SIG-M5 (cell line): ENCODE measurements around the gene ATXN1.
"Not testable (repeated sequence)": the region's sequence is repeated elsewhere in the genome, so short reads cannot be mapped to it uniquely, and the experiment has no call there.

Source experiments
- DNase-seq: peaks from one replicate; lab custom pipeline; 2025; lab: John Stamatoyannopoulos, UW

The ATXN1 gene

GRCh38 chr6:16760516-16761470, at the start of gene ATXN1:
Gene ATXN1 (minus strand): TSS chr6:16761460.
- DNase-seq, result no peak

GRCh38 chr6:16810411-16810810, 49.2 kb upstream of the ATXN1 start:
- no peak for DNase-seq

- DNase-seq, result no peak
These were observed 48.6 kb upstream of the ATXN1 start for GRCh38 chr6:16809753-16810358.

GRCh38 chr6:16807956-16808355, 46.7 kb upstream of the ATXN1 start:
- no peak for DNase-seq

GRCh38 chr6:16806363-16806762, 45.1 kb upstream of the ATXN1 start:
- DNase-seq, result no peak

- DNase-seq, result no peak
These were observed 44.1 kb upstream of the ATXN1 start for GRCh38 chr6:16805243-16805950.

GRCh38 chr6:16804546-16805242, 43.4 kb upstream of the ATXN1 start:
- no peak for DNase-seq

GRCh38 chr6:16803294-16804200, 42.3 kb upstream of the ATXN1 start:
- DNase-seq, result no peak

- no peak for DNase-seq
These were observed 40.8 kb upstream of the ATXN1 start for GRCh38 chr6:16802071-16802470.

- DNase-seq, result peak; percentile 58
These were observed 39.7 kb upstream of the ATXN1 start for GRCh38 chr6:16800942-16801341.

- no peak for DNase-seq
These were observed 39.1 kb upstream of the ATXN1 start for GRCh38 chr6:16800341-16800740.

GRCh38 chr6:16799279-16800193, 38.3 kb upstream of the ATXN1 start:
- DNase-seq, result no peak

GRCh38 chr6:16793828-16794412, 32.7 kb upstream of the ATXN1 start:
- no peak for DNase-seq

- DNase-seq, result no peak
These were observed 28.2 kb upstream of the ATXN1 start for GRCh38 chr6:16789329-16790038.

GRCh38 chr6:16787128-16787682, 25.9 kb upstream of the ATXN1 start:
- no peak for DNase-seq

GRCh38 chr6:16785496-16785895, 24.2 kb upstream of the ATXN1 start:
- DNase-seq, result no peak

- DNase-seq, result not testable (repeated sequence)
These were observed 23.7 kb upstream of the ATXN1 start for GRCh38 chr6:16784957-16785356.

- no peak for DNase-seq
These were observed 22.8 kb upstream of the ATXN1 start for GRCh38 chr6:16783952-16784565.
